DMS 273 treated with DMSO at 0.1 percent for 48 hours (cell line): Measurements from ENCODE around the gene GPR146.

ENCODE experiments used
- DNase-seq: peaks from one replicate; lab custom pipeline; 2025; lab: John Stamatoyannopoulos, UW

GPR146 gene

GRCh38 chr7:1106063-1106792 is 61.9 kb downstream of the GPR146 start:
- no peak for DNase-seq

GRCh38 chr7:1106793-1107421 is 62.6 kb downstream of the GPR146 start:
- no peak for DNase-seq

- no peak for DNase-seq
Observed at GRCh38 chr7:1108264-1108920, 64.0 kb downstream of the GPR146 start.
